ENCODE results near the gene FGGY. TPM values are rescaled to one million over a fixed set of nuclear protein-coding genes. Genes with fewer than 3 reads are reported as not detected.
"Not testable (repeated sequence)": the region's sequence is repeated elsewhere in the genome, so short reads cannot be mapped to it uniquely, and the experiment has no call there.

Gene FGGY
- total RNA-seq, 1 donor from 2014 or later = 23.1 TPM

DNA sequence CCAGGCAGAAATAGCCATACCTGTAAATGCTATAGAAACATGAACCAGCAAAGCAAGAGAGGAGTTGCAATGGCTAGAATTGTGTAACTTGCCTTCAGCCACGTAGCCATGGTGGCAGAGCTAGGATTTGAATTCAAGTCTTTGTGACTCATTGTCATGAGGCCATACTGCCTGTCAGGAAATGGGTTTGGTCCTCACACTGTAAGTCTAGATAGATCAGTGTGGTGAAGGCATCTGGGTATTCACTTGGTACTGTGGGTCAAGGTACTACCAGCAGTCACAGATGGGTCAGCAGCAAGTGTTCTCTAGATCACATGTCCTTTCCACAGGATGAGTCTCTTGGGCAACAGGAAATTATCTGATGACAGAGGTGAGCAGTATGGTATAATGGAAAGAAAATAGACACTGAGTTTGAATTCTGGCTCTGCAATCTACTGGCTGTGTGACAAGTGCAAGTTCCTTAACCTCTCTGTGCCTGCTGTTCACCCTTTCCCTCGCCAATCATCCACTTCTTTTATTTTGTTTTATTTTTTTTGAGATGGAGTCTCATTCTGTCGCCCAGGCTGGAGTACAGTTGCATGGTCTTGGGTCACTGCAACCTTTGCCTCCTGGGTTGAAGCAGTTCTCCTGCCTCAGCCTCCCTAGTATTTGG, 36.9 kb downstream of the FGGY start:
- DNase-seq (no peak), ATAC-seq (ENCODE audit: poor library complexity) (no peak)
- intact Hi-C loops (cut with DNase I) = no loop called here

DNA sequence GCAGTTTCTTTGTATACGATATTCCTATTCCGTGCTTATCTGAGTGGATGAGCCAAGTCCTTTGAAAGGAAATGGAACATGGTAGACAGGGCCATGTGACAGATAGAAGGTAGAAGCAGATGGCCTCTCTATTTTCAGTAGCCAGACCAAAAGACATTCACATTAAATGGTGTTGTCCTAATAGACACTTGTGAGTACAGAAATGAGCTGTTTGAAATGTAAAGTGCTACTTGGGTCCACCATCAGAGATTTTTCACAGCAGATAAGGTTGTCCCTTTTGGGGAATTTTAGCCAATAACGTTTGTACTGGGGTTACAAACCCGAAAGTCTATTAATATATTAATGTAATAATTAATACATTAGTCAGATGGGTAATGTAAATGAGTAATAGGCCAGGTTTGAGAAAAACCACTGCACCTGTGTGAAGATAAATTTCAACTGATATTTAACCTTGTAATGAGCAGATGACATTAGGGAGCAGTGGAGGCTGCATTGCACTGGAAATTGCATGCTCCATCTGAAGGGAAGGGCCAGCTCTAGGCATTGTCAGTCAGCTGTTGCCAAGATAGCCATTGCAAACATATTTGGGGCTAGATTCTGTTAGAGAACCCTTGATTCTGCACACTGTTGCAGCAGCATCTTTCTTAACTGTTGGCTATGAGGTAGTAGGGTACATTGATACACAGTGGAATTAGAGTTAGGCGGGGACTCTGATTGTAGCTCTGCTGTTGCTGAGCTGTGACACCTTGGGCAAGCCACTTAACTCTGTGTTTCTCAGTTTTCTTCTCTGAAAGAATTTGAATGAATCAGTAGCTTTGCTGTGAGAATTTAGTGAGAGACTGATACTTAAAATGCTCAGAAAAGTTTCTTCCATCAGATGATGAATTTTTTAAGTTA, 43.8 kb downstream of the FGGY start:
- intact Hi-C loops (cut with DNase I) = no loop called here
- DNase-seq (no peak), ATAC-seq (ENCODE audit: poor library complexity) (no peak)

DNA sequence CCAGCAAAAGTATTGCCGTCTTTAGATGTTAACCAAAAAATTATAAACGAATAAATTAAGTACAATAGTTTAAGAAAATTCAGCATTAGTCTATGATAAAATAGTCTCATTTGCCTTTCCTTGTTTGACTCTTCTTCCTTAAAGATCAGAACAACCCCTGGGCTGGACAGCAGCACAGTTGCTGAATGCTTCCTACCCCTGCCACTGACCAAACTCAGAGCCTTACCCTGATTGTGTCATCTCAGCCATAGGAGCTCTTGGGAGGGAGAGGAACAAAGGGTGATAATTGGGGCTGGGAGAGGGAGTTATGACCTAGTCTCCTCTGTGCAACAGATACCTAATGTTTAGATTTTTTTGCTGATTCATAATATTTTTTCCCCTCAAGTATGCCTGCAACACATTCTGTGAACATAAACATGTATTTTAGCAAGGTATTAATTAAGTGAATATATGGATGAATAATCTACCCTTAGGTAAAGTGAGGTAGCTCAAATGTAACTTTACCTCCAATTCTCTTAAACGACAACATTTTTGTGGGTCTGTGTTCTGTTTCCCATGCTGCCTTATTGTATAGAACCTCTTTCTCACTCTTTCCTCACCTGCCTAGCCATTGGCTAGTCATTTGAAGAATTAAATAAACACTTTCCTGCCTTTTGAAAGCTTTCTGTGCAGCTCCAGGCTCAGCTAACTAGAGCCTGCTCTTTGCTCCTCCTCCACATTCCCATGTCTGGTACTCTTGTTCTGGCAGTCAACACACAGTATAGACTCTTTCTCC, 46.1 kb downstream of the FGGY start:
- intact Hi-C loops (cut with DNase I) = no loop called here
- no peak for DNase-seq
- ATAC-seq (ENCODE audit: poor library complexity) = no peak

DNA sequence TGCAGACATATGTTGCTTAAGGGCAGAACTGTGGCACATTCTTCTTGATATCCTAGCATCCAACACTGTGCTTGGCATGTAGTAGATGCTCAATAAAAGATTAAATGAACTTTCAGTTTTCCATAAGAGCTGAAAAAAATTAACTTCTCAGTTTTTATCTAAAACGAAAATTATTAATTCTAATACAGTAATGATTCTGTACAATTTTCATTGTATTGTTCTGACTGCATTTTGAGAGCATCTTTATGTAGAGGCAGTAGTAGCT, 46.6 kb downstream of the FGGY start:
- DNase-seq = no peak
- intact Hi-C loops (cut with DNase I) = no loop called here

DNA sequence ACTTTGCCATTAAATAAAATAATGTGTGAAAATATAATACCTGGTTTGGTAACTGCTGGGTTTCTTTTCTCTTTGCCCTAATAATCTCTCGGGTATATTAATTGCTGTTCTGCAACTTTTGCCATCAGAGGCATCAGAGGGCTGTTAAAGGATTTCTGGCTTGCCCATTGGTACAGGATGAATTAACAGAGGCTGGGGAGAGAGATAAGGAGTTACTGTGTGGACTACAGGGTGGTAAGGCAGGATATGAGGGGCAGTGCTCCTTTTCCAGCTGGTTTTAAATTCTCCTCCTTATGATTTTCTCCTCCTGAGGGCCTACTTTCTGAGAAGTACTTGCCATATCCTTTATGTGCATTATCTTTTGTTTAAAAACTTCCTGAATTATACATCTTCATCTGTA, 48.3 kb downstream of the FGGY start:
- DNase-seq (no peak), ATAC-seq (ENCODE audit: poor library complexity) (no peak)
- intact Hi-C loops (cut with DNase I) = no loop called here

More for the DNA sequence above, 46.6 kb downstream of the FGGY start:
- no peak for ATAC-seq (ENCODE audit: poor library complexity)

DNA sequence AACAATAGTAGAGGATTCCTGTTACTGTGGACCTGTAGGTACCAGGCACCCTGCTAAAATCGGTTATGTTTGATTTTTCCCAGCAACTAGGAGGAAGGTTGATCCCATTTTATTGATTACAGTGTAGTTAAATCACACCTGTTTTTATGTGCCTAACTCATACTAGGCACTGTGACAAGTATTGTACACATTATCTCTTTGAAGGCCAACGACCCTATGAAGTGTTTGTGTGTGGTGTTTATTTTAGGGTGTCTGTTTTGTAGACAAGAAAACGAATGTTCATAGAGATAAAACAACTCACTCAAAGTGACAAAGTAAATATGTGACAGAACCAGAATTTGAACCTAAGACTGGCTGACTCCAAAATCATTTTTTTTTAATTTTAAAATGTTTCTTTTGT, 49.5 kb downstream of the FGGY start:
- intact Hi-C loops (cut with DNase I) = no loop called here
- DNase-seq (no peak), ATAC-seq (ENCODE audit: poor library complexity) (no peak)

DNA sequence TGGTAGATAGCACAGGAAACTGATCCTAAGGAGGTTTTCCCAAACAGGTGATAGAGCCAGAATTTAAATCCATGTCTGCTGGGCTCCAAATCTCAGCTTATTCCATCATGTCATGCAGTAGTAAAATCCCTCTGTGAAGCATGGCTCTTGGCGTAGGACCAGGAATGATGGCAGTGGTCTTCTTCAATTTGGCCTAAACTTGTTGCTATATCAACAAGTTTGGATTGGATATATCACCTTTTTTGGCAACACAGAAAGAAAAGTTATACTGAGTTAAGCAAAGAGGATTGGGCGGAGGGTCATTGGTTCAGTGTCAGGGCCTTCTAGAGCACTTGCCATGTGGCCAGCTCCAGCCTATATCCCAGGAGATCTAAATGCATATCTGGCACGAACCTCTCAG, 52.2 kb downstream of the FGGY start:
- ATAC-seq (ENCODE audit: poor library complexity) (no peak), DNase-seq (no peak)
- intact Hi-C loops (cut with DNase I) = no loop called here

DNA sequence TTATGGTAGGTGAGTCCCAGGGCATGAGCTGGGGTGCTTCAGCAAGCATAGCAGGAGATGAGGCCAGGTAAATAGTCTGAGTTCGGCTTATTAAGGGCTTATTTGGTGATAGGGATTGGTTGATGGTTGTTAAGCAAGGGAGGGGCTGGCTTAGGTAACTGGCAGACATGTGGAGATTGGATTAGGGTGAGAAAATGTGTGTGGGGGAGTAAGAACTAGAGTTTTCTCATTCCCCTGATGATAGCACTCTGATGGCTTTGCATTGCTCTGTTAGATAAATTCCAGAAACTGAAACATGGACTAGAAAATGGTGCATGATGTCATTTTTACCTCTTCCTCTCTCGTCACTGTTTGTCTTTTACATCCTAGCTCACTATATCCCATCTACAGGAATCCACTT, 53.6 kb downstream of the FGGY start:
- ATAC-seq (ENCODE audit: poor library complexity) (no peak), DNase-seq (no peak)
- intact Hi-C loops (cut with DNase I) = no loop called here

DNA sequence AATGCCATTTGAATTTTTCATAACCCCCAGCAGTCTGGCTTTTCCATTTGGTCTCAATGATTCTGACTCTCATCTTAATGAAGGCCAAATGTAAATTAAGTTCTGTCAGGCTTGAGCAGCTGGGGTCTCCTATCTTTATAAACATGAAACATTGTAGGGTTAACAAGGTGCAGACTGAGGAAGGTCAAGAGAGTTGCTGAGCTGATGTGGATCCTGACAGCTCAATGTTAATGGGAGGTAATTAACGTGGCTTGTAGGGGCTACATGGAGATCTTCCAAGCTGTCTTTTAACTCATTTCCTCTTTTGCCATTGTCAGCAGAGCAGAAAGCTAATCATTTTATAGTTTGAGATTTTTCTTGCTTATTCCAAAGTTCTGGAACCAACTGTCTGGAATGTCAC, 55.2 kb downstream of the FGGY start:
- DNase-seq (no peak), ATAC-seq (ENCODE audit: poor library complexity) (no peak)
- intact Hi-C loops (cut with DNase I) = no loop called here

DNA sequence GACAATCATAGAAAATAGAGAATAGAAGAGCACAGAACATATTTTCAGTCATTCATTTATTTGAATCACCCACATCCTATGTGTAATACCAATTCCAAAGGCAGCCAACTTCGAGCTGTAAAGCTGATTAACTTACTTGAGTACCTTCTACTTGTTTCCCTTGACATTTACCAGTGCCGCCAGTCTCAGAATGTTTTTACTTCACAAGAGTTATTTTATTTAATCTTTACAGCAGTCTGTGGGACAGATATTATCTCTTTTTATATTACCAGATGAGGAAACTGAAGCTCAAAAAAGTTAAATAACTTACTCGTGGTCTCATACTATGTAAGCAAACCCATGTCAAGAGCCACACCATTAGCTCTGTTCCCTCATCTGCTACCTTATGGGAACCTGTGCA, 56.6 kb downstream of the FGGY start:
- intact Hi-C loops (cut with DNase I) = no loop called here
- DNase-seq (no peak), ATAC-seq (ENCODE audit: poor library complexity) (no peak)

DNA sequence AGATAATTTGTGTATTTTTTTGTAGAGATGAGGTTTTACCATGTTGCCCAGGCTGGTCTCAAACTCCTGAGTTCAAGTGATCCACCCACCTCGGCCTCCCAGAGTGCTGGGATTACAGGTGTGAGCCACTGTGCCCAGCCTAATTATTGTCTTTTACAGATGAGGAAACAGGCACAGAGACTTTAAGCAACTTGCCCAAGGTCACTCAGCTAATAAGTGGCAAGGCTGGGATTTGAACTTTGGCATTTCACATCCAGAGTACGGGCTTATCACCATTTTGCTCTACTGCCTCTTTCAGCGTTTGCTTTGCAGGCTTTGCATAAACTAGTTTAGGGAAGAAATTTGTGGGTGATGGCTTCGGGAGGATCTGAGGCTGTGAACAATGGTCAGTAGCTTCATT, 57.3 kb downstream of the FGGY start:
- intact Hi-C loops (cut with DNase I); DNase-seq; ATAC-seq (ENCODE audit: poor library complexity): not testable (repeated sequence)

DNA sequence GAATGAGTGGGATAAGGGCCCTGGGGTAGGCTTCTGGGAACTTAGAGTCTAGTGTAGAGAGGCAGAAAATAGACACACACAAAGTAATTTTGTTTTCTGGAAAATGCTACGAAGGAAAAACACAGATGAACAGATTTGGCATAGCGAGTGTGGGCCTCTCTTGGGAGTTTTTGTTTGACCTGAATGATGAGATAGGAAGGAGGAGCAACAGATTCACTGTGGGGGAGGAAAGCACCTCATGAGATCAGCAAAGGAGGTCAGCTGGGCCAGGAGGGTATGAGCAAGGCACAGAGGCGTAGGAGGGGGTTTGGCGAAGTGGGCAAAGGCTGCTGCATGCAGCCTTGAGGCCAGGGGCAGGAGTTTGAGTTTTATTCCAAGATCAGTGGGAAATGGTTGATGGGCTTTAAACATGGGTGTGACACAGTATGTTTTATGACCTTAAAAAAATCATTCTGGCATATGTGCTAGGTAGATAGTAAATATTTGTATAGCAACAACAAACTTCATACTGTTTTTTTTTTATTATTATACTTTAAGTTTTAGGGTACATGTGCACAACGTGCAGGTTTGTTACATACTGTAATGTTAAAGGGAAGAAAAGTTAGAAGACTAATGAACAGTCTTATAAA, 57.9 kb downstream of the FGGY start:
- intact Hi-C loops (cut with DNase I) = no loop called here
- DNase-seq (no peak), ATAC-seq (ENCODE audit: poor library complexity) (peak; percentile 52)

DNA sequence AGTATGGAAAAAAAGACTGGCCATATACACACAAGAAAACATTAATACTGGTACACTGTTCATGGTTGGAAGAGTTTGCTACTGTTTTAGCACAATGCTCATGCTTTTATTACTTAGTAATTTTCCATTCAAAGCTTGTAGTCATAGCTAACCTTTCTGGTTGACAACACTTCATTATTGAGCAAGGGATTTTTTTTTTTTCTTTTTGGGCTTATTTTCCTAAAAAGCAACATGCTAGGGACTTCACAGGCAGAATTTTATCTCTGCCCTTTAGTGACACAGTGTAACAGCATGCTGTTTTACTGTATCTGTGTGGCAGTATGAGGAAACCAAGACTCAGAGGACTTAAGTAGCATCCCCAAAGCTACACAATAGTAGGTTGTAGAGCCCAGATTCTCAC, 58.5 kb downstream of the FGGY start:
- intact Hi-C loops (cut with DNase I) = no loop called here
- DNase-seq (no peak), ATAC-seq (ENCODE audit: poor library complexity) (peak; percentile 73)

DNA sequence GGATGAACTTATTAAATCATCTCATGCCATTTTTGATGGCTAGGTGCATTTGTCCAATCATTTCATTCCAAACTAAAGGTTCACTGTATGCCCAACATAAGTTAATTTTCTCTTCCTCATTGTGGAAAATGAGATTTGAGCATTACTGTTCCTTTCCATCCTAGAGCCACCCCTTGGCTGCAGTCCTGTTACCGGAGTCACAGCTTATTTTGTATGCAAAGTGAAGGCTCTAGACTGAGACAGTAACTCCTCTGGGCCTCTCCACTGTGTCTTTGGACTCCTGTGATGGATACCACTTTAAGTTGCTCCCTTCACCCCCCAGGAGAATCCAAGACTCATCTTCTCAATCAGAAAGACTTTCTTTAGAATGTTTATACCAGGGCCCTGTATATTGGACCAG, 59.7 kb downstream of the FGGY start:
- intact Hi-C loops (cut with DNase I) = no loop called here
- ATAC-seq (ENCODE audit: poor library complexity) (no peak), DNase-seq (no peak)

DNA sequence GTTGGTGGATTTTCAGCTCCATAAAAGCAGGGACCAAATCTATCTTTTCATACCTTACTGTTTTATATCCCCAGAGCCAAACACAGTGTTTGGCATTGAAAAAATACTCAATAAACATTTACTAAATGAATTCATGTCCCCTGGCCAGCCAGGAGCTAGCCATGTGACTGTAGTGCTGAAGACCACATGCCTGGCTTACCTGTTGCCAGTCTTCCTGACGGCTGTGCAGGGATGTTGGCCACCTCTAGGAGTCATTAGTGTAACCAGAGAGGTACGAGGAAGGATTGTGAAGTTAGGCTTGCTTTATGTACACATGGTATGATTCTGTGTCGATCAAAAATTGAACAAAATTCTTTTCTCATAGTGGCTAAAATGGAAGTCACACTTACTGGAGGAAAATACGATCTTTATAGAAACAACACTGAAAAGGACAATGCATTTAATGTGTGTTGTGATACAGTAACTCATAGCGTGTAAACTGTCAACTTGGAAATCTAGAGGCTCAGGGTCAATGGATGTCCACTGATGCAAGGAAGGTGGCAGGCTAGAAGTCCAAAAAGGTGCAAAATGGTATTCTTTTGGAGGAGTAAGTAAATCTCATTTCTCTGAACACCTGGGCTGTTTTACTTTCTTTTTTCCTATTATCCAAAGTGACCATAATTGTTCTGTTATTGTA, 60.9 kb downstream of the FGGY start:
- ATAC-seq (ENCODE audit: poor library complexity) = no peak
- DNase-seq = peak; percentile 37
- intact Hi-C loops (cut with DNase I) = no loop called here

DNA sequence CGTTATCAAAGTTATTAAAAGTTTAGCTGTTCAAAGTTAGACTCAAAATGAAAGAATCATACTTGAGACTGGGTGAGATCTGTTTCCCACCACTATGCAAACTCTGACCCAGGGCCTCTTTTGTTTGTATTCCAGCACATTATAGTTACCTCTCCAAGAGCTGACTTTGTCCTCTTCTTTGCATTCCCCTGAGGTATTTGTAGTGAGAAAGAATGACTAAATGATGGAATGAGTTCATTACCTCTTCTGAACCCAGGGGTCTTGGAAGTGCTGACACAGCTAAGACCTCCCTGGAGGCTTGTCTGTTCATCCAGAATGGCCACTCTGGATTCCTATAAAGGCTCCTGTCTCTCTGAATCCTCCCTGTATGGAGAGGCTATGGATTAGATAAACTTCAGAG, 62.4 kb downstream of the FGGY start:
- intact Hi-C loops (cut with DNase I) = no loop called here
- DNase-seq = no peak
- no peak for ATAC-seq (ENCODE audit: poor library complexity)

DNA sequence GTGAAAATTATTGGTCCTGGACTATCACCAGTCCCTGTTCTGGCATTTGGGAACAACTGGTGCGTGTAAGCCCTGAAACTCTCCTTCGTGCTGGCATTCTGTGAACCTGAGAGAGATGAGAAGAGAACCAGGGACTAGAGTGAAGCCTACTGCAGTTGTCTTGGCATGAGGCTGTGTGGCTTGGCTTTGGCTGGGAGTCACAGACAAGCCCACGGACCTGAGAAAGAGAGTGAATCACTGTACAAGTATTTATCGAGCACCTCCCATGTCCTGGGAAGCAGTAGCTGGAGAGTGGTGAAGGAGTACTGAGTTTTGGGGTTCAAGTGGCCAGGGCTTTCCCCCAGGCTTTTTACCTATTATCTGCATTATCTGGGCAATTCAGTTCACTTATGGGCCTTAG, 63.3 kb downstream of the FGGY start:
- DNase-seq (no peak), ATAC-seq (ENCODE audit: poor library complexity) (no peak)
- intact Hi-C loops (cut with DNase I) = no loop called here

DNA sequence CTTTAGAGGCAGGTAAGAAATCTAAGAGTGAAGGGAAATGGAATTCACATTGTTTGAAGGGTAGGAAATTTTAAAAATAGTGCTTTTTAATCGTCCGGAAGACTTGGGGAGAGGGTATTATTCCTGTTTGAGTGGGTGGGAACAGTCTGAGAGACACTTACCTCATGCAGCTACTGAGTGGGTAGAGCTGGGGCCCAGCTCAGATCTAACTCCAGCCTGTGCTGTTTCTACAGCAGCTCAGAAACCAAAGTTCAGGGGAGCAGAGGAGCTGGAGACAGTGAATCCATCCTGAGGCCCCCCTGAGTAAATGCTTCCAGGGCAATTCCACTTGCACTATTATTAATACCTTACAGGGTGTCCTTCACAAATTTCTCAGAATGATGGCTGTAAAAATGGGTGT, 63.8 kb downstream of the FGGY start:
- DNase-seq (no peak), ATAC-seq (ENCODE audit: poor library complexity) (no peak)
- intact Hi-C loops (cut with DNase I) = no loop called here

DNA sequence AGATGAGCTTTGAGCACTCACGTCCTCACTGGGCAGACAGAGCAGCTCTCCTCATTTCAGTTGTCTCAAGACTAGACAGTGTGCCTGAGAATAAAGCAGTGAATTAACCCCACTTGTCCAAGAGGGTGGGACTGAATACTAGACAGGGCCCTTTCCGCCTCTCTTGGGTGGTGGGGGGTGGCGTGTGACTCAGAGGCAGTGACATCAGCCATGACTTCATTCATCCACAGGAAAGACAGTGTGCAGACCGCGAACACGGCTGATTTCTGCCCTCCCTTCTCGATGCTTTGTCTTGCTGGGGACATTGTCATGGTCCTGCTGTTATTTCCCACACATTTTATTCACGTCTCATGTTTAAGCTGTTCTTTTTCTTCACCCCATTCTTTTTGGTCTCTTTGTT, 64.9 kb downstream of the FGGY start:
- peak; percentile 37 for DNase-seq
- intact Hi-C loops (cut with DNase I) = no loop called here
- ATAC-seq (ENCODE audit: poor library complexity) = peak; percentile 75

Measured in Right ventricle myocardium superior (tissue), 1 donor.